Stimulated activated CD4-positive, alpha-beta T cell treated with anti-CD3 and anti-CD28 coated beads, TNF-alpha, amount 100 ng/mL, for 48 hours (primary cell): Measurements from ENCODE around the gene LPIN3.

Source experiments
- DNase-seq, 3 donors: peaks; one replicate each; pipeline ENCODE4 v3.0.0-alpha.2; 2020; ENCODE audit warnings: low read depth in 3 of 3

Gene LPIN3

GRCh38 chr20:41392871-41393704 lies 52.5 kb downstream of the LPIN3 start:
- DNase-seq = no peak

GRCh38 chr20:41393705-41394066 lies 53.1 kb downstream of the LPIN3 start:
- no peak for DNase-seq

GRCh38 chr20:41394081-41394480 lies 53.5 kb downstream of the LPIN3 start:
- no peak for DNase-seq

GRCh38 chr20:41394931-41395666 lies 54.5 kb downstream of the LPIN3 start:
- DNase-seq = no peak

GRCh38 chr20:41395667-41396664 lies 55.3 kb downstream of the LPIN3 start:
- no peak for DNase-seq

- no peak for DNase-seq
Observed at GRCh38 chr20:41398408-41398807, 57.8 kb downstream of the LPIN3 start.

- no peak for DNase-seq
Observed at GRCh38 chr20:41403604-41404003, 63.0 kb downstream of the LPIN3 start.

- DNase-seq = no peak
Observed at GRCh38 chr20:41405436-41405835, 64.8 kb downstream of the LPIN3 start.

GRCh38 chr20:41406353-41406752 lies 65.7 kb downstream of the LPIN3 start:
- no peak for DNase-seq

GRCh38 chr20:41406896-41407444 lies 66.3 kb downstream of the LPIN3 start:
- no peak for DNase-seq

GRCh38 chr20:41407607-41408006 lies 67.0 kb downstream of the LPIN3 start:
- DNase-seq = no peak

- no peak for DNase-seq
Observed at GRCh38 chr20:41408156-41408794, 67.7 kb downstream of the LPIN3 start.

GRCh38 chr20:41408986-41409385 lies 68.4 kb downstream of the LPIN3 start:
- DNase-seq = no peak
